GM23248 (cell line): ENCODE results near the gene MRPS22.

Source experiments
- EZH2 ChIP-seq: fragments of 200-600 bp; sonication (generic); IDR thresholded peaks from 2 replicates; pipeline ENCODE4 v1.6.1; 2018; ENCODE audit warnings: antibody characterized with exemption, mild to moderate bottlenecking; ENCODE audit not compliant: insufficient read depth, poor library complexity, severe bottlenecking
- EZH2phosphoT487 ChIP-seq: fragments of 200-600 bp; sonication (generic); IDR thresholded peaks from 2 replicates; pipeline ENCODE4 v1.6.1; 2018; ENCODE audit warnings: antibody characterized with exemption, moderate library complexity, mild to moderate bottlenecking, low read depth; ENCODE audit not compliant: insufficient read depth

DNA sequence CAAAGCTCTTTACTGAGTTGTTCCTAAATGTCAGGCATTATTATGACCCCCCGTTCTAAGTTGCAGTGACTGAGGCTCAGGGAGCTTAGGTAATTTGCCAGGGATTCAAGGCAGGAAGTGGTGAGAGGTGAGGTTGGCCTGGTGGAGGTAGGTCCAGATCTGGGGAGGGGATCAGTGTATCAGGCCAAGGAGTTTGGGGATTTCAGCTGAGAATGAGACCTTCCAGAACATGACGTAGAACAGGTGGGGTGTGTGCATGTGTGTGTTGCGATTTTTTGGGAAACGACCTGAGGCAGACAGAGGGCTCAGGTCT is 41.1 kb upstream of the MRPS22 start:
- TF ChIP-seq EZH2 (no peak), EZH2phosphoT487 (no peak)
